ENCODE results near the gene LATS1.
"Not testable (repeated sequence)": the region's sequence is repeated elsewhere in the genome, so short reads cannot be mapped to it uniquely, and the experiment has no call there.

LATS1 gene

GRCh38 chr6:149749594-149750135 lies 31.8 kb upstream of the LATS1 start, which contains the start of gene PCMT1:
PCMT1 (plus strand) TSS chr6:149749741; CDS start chr6:149749902, 161 bp downstream.
- TF ChIP-seq TARDBP (IDR thresholded peaks at IDR 0.05) (no peak), HDGF (IDR thresholded peaks at IDR 0.05; ENCODE audit: borderline replicate concordance) (peak; percentile 73; the same call in 1 of the 2 replicates), L3MBTL2 (conservative IDR thresholded peaks at IDR 0.05) (peak; percentile 77; the same call in 1 of the 2 replicates)
- ChIA-PET POLR2A (interaction anchor here (0.8 to 1.8 kb wide), 10 partner anchors 10 to 184 kb away, joined by 3 to 17 read pairs (median 3); partner anchors contain the start of gene LATS1), CTCF (no interaction called here)
- DNase-seq (ENCODE audit: extremely low spot score) = peak; percentile 96

GRCh38 chr6:149749082-149749593 lies 31.2 kb upstream of the LATS1 start:
- CTCF ChIA-PET; DNase-seq (ENCODE audit: extremely low spot score): not testable (repeated sequence)
- POLR2A ChIA-PET = interaction anchor here (0.8 to 1.8 kb wide), 6 partner anchors 11 to 112 kb away, joined by 3 to 17 read pairs (median 4); partner anchors contain the start of gene LATS1

DNA sequence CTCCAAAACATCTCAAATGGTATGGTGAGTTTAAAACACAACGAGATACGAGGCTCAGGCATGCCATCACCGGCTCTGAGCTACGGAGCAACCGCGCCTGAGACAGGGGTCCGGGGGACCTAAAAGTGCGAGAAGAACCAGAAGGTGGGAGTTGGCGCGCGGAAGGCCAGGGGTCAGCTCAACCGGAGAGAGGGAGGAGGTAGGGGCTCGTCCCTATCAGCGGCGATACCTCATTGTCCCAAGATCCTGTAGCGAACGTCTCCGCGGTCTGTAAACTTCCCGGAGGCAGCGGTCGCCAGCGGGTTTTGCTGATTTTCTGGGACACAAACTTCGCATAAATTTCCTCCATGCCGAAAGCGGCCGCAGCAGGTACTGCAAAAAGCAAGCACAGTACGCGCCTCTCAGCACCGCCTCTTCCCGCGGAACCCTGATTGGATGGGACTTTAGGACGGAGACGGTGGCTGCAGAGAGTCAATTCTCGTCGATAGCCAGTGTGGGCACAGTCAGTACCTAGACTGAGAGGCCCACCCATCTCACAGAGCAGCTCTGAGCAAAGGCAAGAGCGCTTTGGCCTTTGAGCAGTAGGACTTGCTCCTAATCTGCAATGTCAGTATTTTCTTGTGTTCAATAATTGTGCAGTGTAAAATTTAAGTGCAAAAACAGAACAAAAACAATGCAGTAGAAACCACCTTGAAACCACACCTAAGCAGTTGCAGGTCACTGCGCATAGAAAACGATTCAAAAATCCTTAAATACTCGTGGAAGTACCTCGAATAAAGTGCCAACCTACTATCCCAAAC lies 28.4 kb upstream of the LATS1 start, which contains the start of gene NUP43:
NUP43 (minus strand) TSS at position 383 of the 800 bp plus-strand sequence; CDS start at position 349, 34 bp downstream.
- POLR2A ChIA-PET = interaction anchor here (0.8 to 2.0 kb wide), 4 partner anchors 9 to 178 kb away, joined by 3 to 12 read pairs (median 6); partner anchors contain the start of gene LATS1
- TF ChIP-seq HDGF (IDR thresholded peaks at IDR 0.05; ENCODE audit: borderline replicate concordance) (peak; percentile 81; the same call in 1 of the 2 replicates), ZNF384 (IDR thresholded peaks at IDR 0.05) (no peak), ELF4 (IDR thresholded peaks at IDR 0.05) (no peak), ARNT (IDR thresholded peaks at IDR 0.05) (no peak), NFRKB (IDR thresholded peaks at IDR 0.05) (no peak), L3MBTL2 (conservative IDR thresholded peaks at IDR 0.05) (peak; percentile 73; the same call in 1 of the 2 replicates), SP1 (IDR thresholded peaks at IDR 0.05) (no peak), FOXM1 (IDR thresholded peaks at IDR 0.05; ENCODE audit: borderline replicate concordance) (0 out of 2 replicates have a peak, but pooled peaks have one; percentile 27), CTBP1 (IDR thresholded peaks at IDR 0.05; ENCODE audit: borderline replicate concordance) (no peak)
- CTCF ChIA-PET = interaction anchor here (0.6 to 1.0 kb wide), 3 partner anchors 22 to 243 kb away, joined by 3 to 6 read pairs (median 5); no protein-coding TSS in a partner anchor
- peak; percentile 90 for DNase-seq (ENCODE audit: extremely low spot score)

GRCh38 chr6:149745252-149745651 lies 27.4 kb upstream of the LATS1 start:
- ChIA-PET CTCF (interaction anchor here (0.6 kb wide), 2 partner anchors 110 to 1209 kb away, joined by 3 read pairs; no protein-coding TSS in a partner anchor), POLR2A (interaction anchor here (1.1 to 2.0 kb wide), 3 partner anchors 27 to 179 kb away, joined by 3 to 12 read pairs (median 4); partner anchors contain the start of gene LATS1)
- TF ChIP-seq ZNF384 (IDR thresholded peaks at IDR 0.05) = peak; percentile 87
- not testable (repeated sequence) for DNase-seq (ENCODE audit: extremely low spot score)

DNA sequence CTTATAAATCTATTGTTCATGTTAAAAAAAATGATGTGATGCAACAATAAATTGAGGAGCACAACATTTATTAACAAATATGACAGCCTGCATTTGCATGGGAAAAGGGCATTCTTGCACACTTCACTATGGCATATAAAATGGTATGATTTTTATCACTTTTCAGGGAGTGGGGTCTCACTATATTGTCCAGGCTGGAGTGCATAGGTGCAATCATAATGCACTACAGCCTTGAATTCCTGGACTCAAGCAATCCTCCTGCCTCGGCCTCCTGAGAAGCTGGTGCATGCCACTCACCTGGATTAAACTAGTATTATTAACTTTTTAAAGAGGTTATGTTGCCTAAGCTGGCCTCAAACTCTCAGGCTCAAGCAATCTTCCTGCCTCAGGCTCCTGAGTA lies 17.0 kb upstream of the LATS1 start:
- POLR2A ChIA-PET = no interaction called here
- CTCF ChIA-PET = no interaction called here
- no peak for DNase-seq (ENCODE audit: extremely low spot score)
- TF ChIP-seq BHLHE40 (IDR thresholded peaks at IDR 0.05; ENCODE audit: borderline replicate concordance) (no peak), CTBP1 (IDR thresholded peaks at IDR 0.05; ENCODE audit: borderline replicate concordance) (no peak)

GRCh38 chr6:149733089-149733720 lies 15.3 kb upstream of the LATS1 start:
- no peak for DNase-seq (ENCODE audit: extremely low spot score)
- ChIA-PET POLR2A (interaction anchor here (1.8 kb wide), 1 partner anchor 15 kb away, joined by 3 read pairs; no protein-coding TSS in a partner anchor), CTCF (no interaction called here)
- TF ChIP-seq HDGF (IDR thresholded peaks at IDR 0.05; ENCODE audit: borderline replicate concordance) = no peak
- no peak for TF ChIP-seq FOXM1 (IDR thresholded peaks at IDR 0.05; ENCODE audit: borderline replicate concordance)
- TF ChIP-seq SP1 (IDR thresholded peaks at IDR 0.05) = no peak
- TF ChIP-seq SUZ12 (IDR thresholded peaks at IDR 0.05) = no peak
- TF ChIP-seq BHLHE40 (IDR thresholded peaks at IDR 0.05; ENCODE audit: borderline replicate concordance) = no peak
- no peak for TF ChIP-seq FOXA1 (IDR thresholded peaks at IDR 0.05)
- TF ChIP-seq LEF1 (IDR thresholded peaks at IDR 0.05; ENCODE audit: borderline replicate concordance) = no peak
- TF ChIP-seq, protein P1, sequence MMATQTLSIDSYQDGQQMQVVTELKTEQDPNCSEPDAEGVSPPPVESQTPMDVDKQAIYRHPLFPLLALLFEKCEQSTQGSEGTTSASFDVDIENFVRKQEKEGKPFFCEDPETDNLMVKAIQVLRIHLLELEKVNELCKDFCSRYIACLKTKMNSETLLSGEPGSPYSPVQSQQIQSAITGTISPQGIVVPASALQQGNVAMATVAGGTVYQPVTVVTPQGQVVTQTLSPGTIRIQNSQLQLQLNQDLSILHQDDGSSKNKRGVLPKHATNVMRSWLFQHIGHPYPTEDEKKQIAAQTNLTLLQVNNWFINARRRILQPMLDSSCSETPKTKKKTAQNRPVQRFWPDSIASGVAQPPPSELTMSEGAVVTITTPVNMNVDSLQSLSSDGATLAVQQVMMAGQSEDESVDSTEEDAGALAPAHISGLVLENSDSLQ (IDR thresholded peaks at IDR 0.05) = no peak
- TF ChIP-seq ARNT (IDR thresholded peaks at IDR 0.05) = no peak

DNA sequence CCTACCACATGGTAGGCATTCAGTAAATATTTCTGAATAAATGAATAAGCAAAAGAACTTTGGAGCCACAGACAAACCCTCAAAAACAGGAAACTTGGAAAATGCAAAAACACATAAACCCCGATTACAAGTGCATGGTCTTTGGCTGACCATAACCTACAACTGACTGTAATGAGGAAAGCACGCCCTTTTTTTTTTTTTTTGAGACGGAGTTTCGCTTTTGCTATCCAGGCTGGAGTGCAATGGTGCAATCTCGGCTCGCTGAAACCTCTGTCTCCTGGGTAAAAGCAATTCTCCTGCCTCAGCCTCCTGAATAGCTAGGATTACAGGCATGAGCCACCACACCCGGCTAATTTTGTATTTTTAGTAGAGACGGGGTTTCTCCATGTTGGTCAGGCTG lies 11.9 kb upstream of the LATS1 start:
- no peak for DNase-seq (ENCODE audit: extremely low spot score)
- TF ChIP-seq BHLHE40 (IDR thresholded peaks at IDR 0.05; ENCODE audit: borderline replicate concordance) = no peak
- TF ChIP-seq LEF1 (IDR thresholded peaks at IDR 0.05; ENCODE audit: borderline replicate concordance) = no peak
- no peak for TF ChIP-seq ELF4 (IDR thresholded peaks at IDR 0.05)
- TF ChIP-seq HDGF (IDR thresholded peaks at IDR 0.05; ENCODE audit: borderline replicate concordance) = no peak
- TF ChIP-seq, protein P1 (IDR thresholded peaks at IDR 0.05) = no peak
- no peak for TF ChIP-seq ZNF384 (IDR thresholded peaks at IDR 0.05)
- no peak for TF ChIP-seq TARDBP (IDR thresholded peaks at IDR 0.05)
- TF ChIP-seq L3MBTL2 (conservative IDR thresholded peaks at IDR 0.05) = no peak
- TF ChIP-seq FOXA1 (IDR thresholded peaks at IDR 0.05) = no peak
- TF ChIP-seq ARNT (IDR thresholded peaks at IDR 0.05) = no peak
- TF ChIP-seq CTBP1 (IDR thresholded peaks at IDR 0.05; ENCODE audit: borderline replicate concordance) = no peak
- TF ChIP-seq NFRKB (IDR thresholded peaks at IDR 0.05) = no peak
- no peak for TF ChIP-seq SP1 (IDR thresholded peaks at IDR 0.05)
- no peak for TF ChIP-seq SUZ12 (IDR thresholded peaks at IDR 0.05)
- TF ChIP-seq FOXK2 (IDR thresholded peaks at IDR 0.05) = no peak
- no peak for TF ChIP-seq FOXM1 (IDR thresholded peaks at IDR 0.05; ENCODE audit: borderline replicate concordance)
- CTCF ChIA-PET = no interaction called here
- POLR2A ChIA-PET = interaction anchor here (1.3 kb wide), 1 partner anchor 11 kb away, joined by 7 read pairs; the partner anchor contains the start of gene LATS1

All from HEK293T (cell line).